SK-N-MC (cell line): Measurements from ENCODE around the gene ZNF681.

ENCODE experiments used
- DNase-seq: peaks from one replicate; pipeline ENCODE4 v3.0.0-alpha.2; 2011; ENCODE audit warnings: low read depth, low spot score
- H3K27ac ChIP-seq: fragments of 200-600 bp; sonication (generic); 2 replicates; pipeline ENCODE4 v1.5.1; 2016; ENCODE audit warnings: mixed run types
- H3K36me3 ChIP-seq: fragments of 200-600 bp; sonication (generic); 2 replicates; pipeline ENCODE4 v1.6.1; 2017; ENCODE audit warnings: antibody characterized with exemption, low read length, mixed read lengths; ENCODE audit not compliant: insufficient read depth
- H3K4me3 ChIP-seq: fragments of 200-600 bp; sonication (generic); 2 replicates; pipeline ENCODE4 v1.5.1; 2016
- H3K9ac ChIP-seq: fragments of 200-600 bp; sonication (generic); 2 replicates; pipeline ENCODE4 v1.8.0; 2017; ENCODE audit warnings: mixed run types, mixed read lengths; ENCODE audit not compliant: insufficient read length
- H3K9me3 ChIP-seq: fragments of 200-600 bp; sonication (generic); 2 replicates; pipeline ENCODE4 v1.6.1; 2017; ENCODE audit warnings: low read depth, mild to moderate bottlenecking, antibody characterized with exemption, low read length, moderate library complexity, mixed read lengths
- EZH2 ChIP-seq: fragments of 200-600 bp; sonication (generic); IDR thresholded peaks from one replicate; pipeline ENCODE4 v1.6.1; 2017; ENCODE audit warnings: antibody characterized with exemption
- FOXP2 ChIP-seq: optimal IDR thresholded peaks from 2 replicates; pipeline ENCODE3; 2011; ENCODE audit warnings: mild to moderate bottlenecking, moderate library complexity; ENCODE audit not compliant: insufficient read depth; ENCODE audit errors: extremely low read length, control extremely low read depth
- POLR2AphosphoS5 ChIP-seq: IDR thresholded peaks from 2 replicates; pipeline ENCODE4 v1.6.1; 2012; ENCODE audit warnings: mild to moderate bottlenecking, low read depth, low read length, borderline replicate concordance

Gene ZNF681

GRCh38 chr19:23790641-23791488 is 32.2 kb upstream of the ZNF681 start:
- no peaks in the 10 kb centered on the region for H3K9me3 ChIP-seq
- TF ChIP-seq FOXP2 (no peak), EZH2 (no peak), POLR2AphosphoS5 (no peak)
- no peak overlapping the region for H3K27ac ChIP-seq
- H3K36me3 ChIP-seq = no peaks in the 10 kb centered on the region
- no peak for DNase-seq
- no peak overlapping the region for H3K9ac ChIP-seq
- H3K4me3 ChIP-seq = no peak overlapping the region

- DNase-seq = no peak
- TF ChIP-seq EZH2 (no peak), FOXP2 (no peak), POLR2AphosphoS5 (no peak)
- H3K9ac ChIP-seq = no peak overlapping the region
- no peak overlapping the region for H3K4me3 ChIP-seq
- H3K9me3 ChIP-seq = no peaks in the 10 kb centered on the region
- no peak overlapping the region for H3K27ac ChIP-seq
- no peaks in the 10 kb centered on the region for H3K36me3 ChIP-seq
Observed at GRCh38 chr19:23789246-23789645, 30.6 kb upstream of the ZNF681 start.

DNA sequence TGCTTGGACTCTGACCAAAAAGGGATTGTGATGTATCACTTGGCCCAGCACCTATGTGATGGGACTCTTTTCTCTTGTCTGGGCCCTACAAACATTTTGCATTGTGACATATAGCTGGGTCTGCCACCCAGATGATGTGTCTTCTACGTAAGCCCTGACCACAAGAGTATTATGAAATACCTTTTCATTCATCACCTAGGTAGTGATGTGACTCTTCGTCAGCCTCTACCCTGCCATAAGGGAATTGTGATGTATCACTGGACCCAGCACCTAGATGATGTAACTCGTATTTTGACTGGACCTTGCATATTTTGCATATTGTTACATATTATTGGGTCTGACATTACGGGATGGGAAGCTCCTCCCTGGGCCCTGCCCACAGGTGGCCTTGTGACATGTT is 29.7 kb upstream of the ZNF681 start:
- no peak for TF ChIP-seq FOXP2
- TF ChIP-seq POLR2AphosphoS5 = no peak
- TF ChIP-seq EZH2 = no peak
- no peak for DNase-seq
- no peak overlapping the region for H3K27ac ChIP-seq
- no peaks in the 10 kb centered on the region for H3K9me3 ChIP-seq
- H3K36me3 ChIP-seq = no peaks in the 10 kb centered on the region
- no peak overlapping the region for H3K9ac ChIP-seq
- no peak overlapping the region for H3K4me3 ChIP-seq

GRCh38 chr19:23787106-23787505 is 28.4 kb upstream of the ZNF681 start:
- no peak for TF ChIP-seq FOXP2
- TF ChIP-seq EZH2 = no peak
- TF ChIP-seq POLR2AphosphoS5 = no peak

GRCh38 chr19:23785982-23786381 is 27.3 kb upstream of the ZNF681 start:
- H3K9me3 ChIP-seq = no peaks in the 10 kb centered on the region

More at GRCh38 chr19:23787106-23787505, 28.4 kb upstream of the ZNF681 start:
- H3K27ac ChIP-seq = no peak overlapping the region
- H3K9ac ChIP-seq = no peak overlapping the region
- H3K36me3 ChIP-seq = no peaks in the 10 kb centered on the region
- H3K4me3 ChIP-seq = no peak overlapping the region
- no peaks in the 10 kb centered on the region for H3K9me3 ChIP-seq
- no peak for DNase-seq

GRCh38 chr19:23784274-23784673 is 25.6 kb upstream of the ZNF681 start:
- no peak for DNase-seq
- no peaks in the 10 kb centered on the region for H3K9me3 ChIP-seq
- H3K4me3 ChIP-seq = no peak overlapping the region
- H3K36me3 ChIP-seq = no peaks in the 10 kb centered on the region
- TF ChIP-seq POLR2AphosphoS5 = no peak
- TF ChIP-seq EZH2 = no peak
- no peak for TF ChIP-seq FOXP2
- H3K27ac ChIP-seq = no peak overlapping the region
- H3K9ac ChIP-seq = no peak overlapping the region

More at GRCh38 chr19:23785982-23786381, 27.3 kb upstream of the ZNF681 start:
- Histone ChIP-seq H3K27ac (no peak overlapping the region), H3K4me3 (no peak overlapping the region), H3K9ac (no peak overlapping the region), H3K36me3 (no peaks in the 10 kb centered on the region)
- TF ChIP-seq EZH2 = no peak
- no peak for TF ChIP-seq FOXP2
- TF ChIP-seq POLR2AphosphoS5 = no peak
- no peak for DNase-seq

DNA sequence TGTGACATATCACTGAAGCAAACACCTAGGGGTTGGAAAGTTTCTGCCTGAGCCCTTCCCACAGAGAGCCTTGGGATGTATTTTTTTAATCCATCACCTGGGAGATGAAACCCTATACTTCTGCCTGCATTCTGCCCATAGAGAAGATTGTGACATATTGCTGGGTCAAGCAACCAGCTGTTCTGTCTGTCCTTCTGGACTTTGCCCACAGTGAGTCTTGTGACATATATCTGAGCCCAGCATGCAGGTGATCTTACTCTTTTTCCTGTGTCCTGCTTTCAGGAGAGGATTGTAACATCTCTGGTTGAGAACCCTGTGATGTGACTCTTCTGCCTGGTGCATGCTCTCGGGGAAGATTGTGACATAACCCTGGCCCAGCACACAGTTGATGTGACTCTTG is 24.9 kb upstream of the ZNF681 start:
- no peak for DNase-seq
- TF ChIP-seq EZH2 (no peak), POLR2AphosphoS5 (no peak), FOXP2 (no peak)
- Histone ChIP-seq H3K27ac (no peak overlapping the region), H3K9me3 (no peaks in the 10 kb centered on the region), H3K4me3 (no peak overlapping the region), H3K36me3 (no peaks in the 10 kb centered on the region), H3K9ac (no peak overlapping the region)

GRCh38 chr19:23779645-23780044 is 21.0 kb upstream of the ZNF681 start:
- Histone ChIP-seq H3K4me3 (no peak overlapping the region), H3K9ac (no peak overlapping the region), H3K36me3 (no peaks in the 10 kb centered on the region), H3K27ac (no peak overlapping the region), H3K9me3 (no peaks in the 10 kb centered on the region)
- TF ChIP-seq FOXP2 (no peak), EZH2 (no peak), POLR2AphosphoS5 (no peak)
- no peak for DNase-seq
